GM12891 (cell line): ENCODE measurements around the gene FXR2.

Experiments used
- POLR2A ChIP-seq: IDR thresholded peaks from 2 replicates; pipeline ENCODE4 v1.6.1; 2011; ENCODE audit warnings: low read depth, low read length, control low read depth
- POLR2AphosphoS5 ChIP-seq: IDR thresholded peaks from 2 replicates; pipeline ENCODE4 v1.6.1; 2011; ENCODE audit warnings: low read depth, low read length, control low read depth
- TAF1 ChIP-seq: IDR thresholded peaks from 2 replicates; pipeline ENCODE4 v1.6.1; 2011; ENCODE audit warnings: low read depth, low read length, control low read depth

- TF ChIP-seq POLR2AphosphoS5 (no peak), POLR2A (no peak), TAF1 (no peak)
These were observed 35.9 kb upstream of the FXR2 start, which contains the start of gene ATP1B2 for GRCh38 chr17:7650509-7651096.
